Smooth muscle cell (in vitro differentiated cells): ENCODE data around the gene KDM6A. TPM values are rescaled to one million over a fixed set of nuclear protein-coding genes. Genes with fewer than 3 reads are reported as not detected.
"Not testable (repeated sequence)": the region's sequence is repeated elsewhere in the genome, so short reads cannot be mapped to it uniquely, and the experiment has no call there.

Source experiments
- DNase-seq: peaks from one replicate; lab custom pipeline; 2025; ENCODE audit not compliant: unreplicated experiment; lab: John Stamatoyannopoulos, UW
- H2AFZ ChIP-seq: fragments of 200-600 bp; sonication (generic); 2 replicates; pipeline ENCODE4 v1.6.0; 2016; ENCODE audit warnings: antibody characterized with exemption, low read depth, mild to moderate bottlenecking
- H3F3A ChIP-seq: fragments of 200-600 bp; sonication (generic); 2 replicates; pipeline ENCODE4 v1.6.0; 2017; ENCODE audit warnings: antibody characterized with exemption, low read depth
- H3K27ac ChIP-seq: fragments of 200-600 bp; sonication (generic); 2 replicates; pipeline ENCODE4 v1.5.1; 2016; ENCODE audit warnings: low read depth, mild to moderate bottlenecking
- H3K27me3 ChIP-seq: fragments of 200-600 bp; sonication (generic); 2 replicates; pipeline ENCODE4 v1.6.1; 2016; ENCODE audit warnings: low read depth, mild to moderate bottlenecking
- H3K36me3 ChIP-seq: fragments of 200-600 bp; sonication (generic); 2 replicates; pipeline ENCODE4 v1.5.1; 2016; ENCODE audit warnings: low read depth
- H3K4me1 ChIP-seq: fragments of 200-600 bp; sonication (generic); 2 replicates; pipeline ENCODE4 v1.5.1; 2016; ENCODE audit warnings: low read depth
- H3K4me2 ChIP-seq: fragments of 200-600 bp; sonication (generic); 2 replicates; pipeline ENCODE4 v1.6.0; 2016; ENCODE audit warnings: mild to moderate bottlenecking
- H3K4me3 ChIP-seq: fragments of 200-600 bp; sonication (generic); 2 replicates; pipeline ENCODE4 v1.5.1; 2016; ENCODE audit warnings: mild to moderate bottlenecking
- H3K79me2 ChIP-seq: fragments of 200-600 bp; sonication (generic); 2 replicates; pipeline ENCODE4 v1.6.0; 2016; ENCODE audit warnings: low read depth, mild to moderate bottlenecking
- H3K9ac ChIP-seq: fragments of 200-600 bp; sonication (generic); 2 replicates; pipeline ENCODE4 v1.6.0; 2016; ENCODE audit warnings: low read depth
- H3K9me3 ChIP-seq: fragments of 200-600 bp; sonication (generic); replicated peaks from 2 replicates; pipeline ENCODE4 v1.5.1; 2016; ENCODE audit warnings: low read depth
- H4K20me1 ChIP-seq: fragments of 200-600 bp; sonication (generic); 2 replicates; pipeline ENCODE4 v1.6.0; 2016; ENCODE audit warnings: low read depth
- CTCF ChIP-seq: fragments of 200-600 bp; sonication (generic); IDR thresholded peaks from 2 replicates; pipeline ENCODE4 v1.5.1; 2017; ENCODE audit warnings: borderline replicate concordance, mild to moderate bottlenecking, antibody characterized with exemption; ENCODE audit not compliant: insufficient read depth, poor library complexity, severe bottlenecking
- WGBS: methylation state at CpG from one replicate; pipeline ENCODE4 v1.1.7; 2016; ENCODE audit warnings: low lambda C conversion rate; 5-methylcytosine and 5-hydroxymethylcytosine counted together
- polyA plus RNA-seq: library from polyadenylated mRNA; unstranded; fragments of >200 nt; fragmentation: Nextera tagmentation; extraction: Ambion mirVana; gene quantifications from 2 replicates; pipeline ENCODE4 v1.2.1, GENCODE V29; 2016
- total RNA-seq: library from RNA; depleted of rRNA; stranded (reverse); fragments of >200 nt; gene quantifications from 2 replicates; pipeline ENCODE4 v1.2.3, GENCODE V29; 2014

Gene KDM6A
- total and polyA plus RNA-seq, 2 experiments from 2014 or later, result 9.6 to 28.1 TPM

DNA sequence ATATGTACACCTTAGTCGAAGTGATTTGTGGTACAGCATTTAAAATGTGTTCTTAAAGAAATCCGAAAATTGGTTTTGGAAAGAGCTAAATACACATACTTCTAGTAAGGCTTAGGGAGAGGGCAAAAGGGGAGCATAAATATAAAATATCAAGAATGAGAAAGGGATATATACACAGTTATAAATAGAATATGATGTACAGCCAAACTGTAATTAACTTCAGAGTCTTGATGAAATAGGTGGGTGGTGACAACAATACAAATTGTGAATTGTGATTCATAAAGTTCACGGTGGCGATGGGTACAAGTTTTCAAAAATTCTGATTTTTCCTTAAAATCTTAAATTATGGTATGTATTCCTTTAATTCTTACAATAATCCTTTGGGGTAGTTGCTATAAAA is 62.2 kb downstream of the KDM6A start:
- Histone ChIP-seq H3K9ac (no peak overlapping the region), H3K4me3 (no peak overlapping the region), H3K27me3 (no peaks in the 10 kb centered on the region), H3K4me1 (no peaks in the 10 kb centered on the region), H3K4me2 (no peak overlapping the region), H2AFZ (no peak overlapping the region), H3K36me3 (no peaks in the 10 kb centered on the region), H3K27ac (no peak overlapping the region), H3K79me2 (peaks cover 96% of the 10 kb centered on the region), H3K9me3 (no peaks in the 10 kb centered on the region), H3F3A (no peaks in the 10 kb centered on the region), H4K20me1 (peaks cover 64% of the 10 kb centered on the region)
- 79% methylated on average over 4 of the region's 4 CpGs for WGBS
- no peak for TF ChIP-seq CTCF
- no peak for DNase-seq

- Histone ChIP-seq H3K4me3 (no peak overlapping the region), H2AFZ (no peak overlapping the region), H3K9ac (no peak overlapping the region), H3K9me3 (no peaks in the 10 kb centered on the region), H3K79me2 (peaks cover 96% of the 10 kb centered on the region), H3K4me1 (no peaks in the 10 kb centered on the region), H4K20me1 (peaks cover 68% of the 10 kb centered on the region), H3K27me3 (no peaks in the 10 kb centered on the region), H3K36me3 (no peaks in the 10 kb centered on the region), H3K4me2 (no peak overlapping the region), H3F3A (no peaks in the 10 kb centered on the region), H3K27ac (no peak overlapping the region)
- no peak for TF ChIP-seq CTCF
- DNase-seq, result no peak
- WGBS, result 89% methylated on average over 5 of the region's 5 CpGs
Observed at GRCh38 chrX:44935640-44936039, 62.7 kb downstream of the KDM6A start.

DNA sequence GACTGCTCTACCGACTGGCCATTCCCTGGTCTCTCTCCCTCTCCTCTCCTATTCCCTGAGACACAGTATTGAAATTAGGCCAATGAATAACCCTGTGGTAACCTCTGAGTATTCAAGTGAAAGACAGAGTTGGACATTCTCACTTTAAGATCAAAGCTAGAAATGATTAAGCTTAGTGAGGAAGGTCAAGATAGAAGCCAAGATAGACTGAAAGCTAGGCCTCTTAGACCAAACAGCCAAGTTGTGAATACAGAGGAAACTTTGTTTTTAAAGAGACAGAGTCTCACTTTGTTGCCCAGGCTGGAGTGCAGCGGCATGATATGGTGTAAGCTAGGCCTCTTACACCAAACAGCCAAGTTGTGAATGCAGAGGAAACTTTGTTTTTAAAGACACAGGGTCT is 64.6 kb downstream of the KDM6A start:
- no peak for DNase-seq
- Histone ChIP-seq H3K36me3 (no peaks in the 10 kb centered on the region), H3K4me3 (no peak overlapping the region), H3K9ac (no peak overlapping the region), H2AFZ (no peak overlapping the region), H3K27me3 (no peaks in the 10 kb centered on the region), H3K4me2 (no peak overlapping the region), H3K4me1 (no peaks in the 10 kb centered on the region), H4K20me1 (peaks cover 70% of the 10 kb centered on the region), H3K79me2 (peaks cover 95% of the 10 kb centered on the region), H3K9me3 (no peaks in the 10 kb centered on the region), H3F3A (no peaks in the 10 kb centered on the region), H3K27ac (no peak overlapping the region)
- no peak for TF ChIP-seq CTCF
- 83% methylated on average over 2 of the region's 2 CpGs for WGBS

DNA sequence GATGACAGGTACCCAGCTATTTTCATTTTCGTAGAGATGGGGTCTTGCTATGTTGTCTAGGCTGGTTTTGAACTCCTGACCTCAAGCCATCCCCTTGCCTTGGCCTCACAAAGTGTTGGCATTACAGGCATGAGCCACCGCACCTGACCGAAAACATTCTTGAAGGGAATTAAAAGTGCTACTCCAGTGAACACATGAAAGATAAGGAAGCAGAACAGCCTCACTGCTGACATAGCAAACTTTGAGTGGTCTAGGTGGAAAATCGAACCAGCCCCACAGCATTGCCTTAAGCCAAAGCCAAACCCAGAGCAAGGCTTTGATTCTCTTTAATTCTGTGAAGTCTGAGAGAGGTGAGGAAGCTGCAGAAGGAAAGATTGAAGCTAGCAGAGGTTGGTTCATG is 65.1 kb downstream of the KDM6A start:
- H3K79me2 ChIP-seq, result peaks cover 95% of the 10 kb centered on the region
- no peaks in the 10 kb centered on the region for H3K27me3 ChIP-seq
- 74% methylated on average over 4 of the region's 4 CpGs for WGBS
- H3K36me3 ChIP-seq, result no peaks in the 10 kb centered on the region
- no peaks in the 10 kb centered on the region for H3K4me1 ChIP-seq
- TF ChIP-seq CTCF, result no peak
- no peak overlapping the region for H3K4me2 ChIP-seq
- H3K27ac ChIP-seq, result no peak overlapping the region
- no peak overlapping the region for H2AFZ ChIP-seq
- no peak overlapping the region for H3K4me3 ChIP-seq
- H3K9me3 ChIP-seq, result no peaks in the 10 kb centered on the region
- no peak overlapping the region for H3K9ac ChIP-seq
- no peaks in the 10 kb centered on the region for H3F3A ChIP-seq
- DNase-seq, result no peak
- peaks cover 66% of the 10 kb centered on the region for H4K20me1 ChIP-seq

- H3K9ac ChIP-seq, H3F3A ChIP-seq, H3K36me3 ChIP-seq, H3K4me3 ChIP-seq, DNase-seq, H3K27me3 ChIP-seq, H3K9me3 ChIP-seq, H3K27ac ChIP-seq, H2AFZ ChIP-seq, H3K4me2 ChIP-seq, H3K4me1 ChIP-seq: not testable (repeated sequence)
- peaks cover 95% of the 10 kb centered on the region for H3K79me2 ChIP-seq
- H4K20me1 ChIP-seq, result peaks cover 51% of the 10 kb centered on the region
- 86% methylated on average over 12 of the region's 12 CpGs for WGBS
Observed at GRCh38 chrX:44940541-44940940, 67.6 kb downstream of the KDM6A start.
